Keratinocyte (primary cell): ENCODE data around the gene POMT1. TPM values are rescaled to one million over a fixed set of nuclear protein-coding genes. Genes with fewer than 3 reads are reported as not detected.

Source experiments
- DNase-seq: peaks from one replicate; pipeline ENCODE4 v3.0.0-alpha.2; 2011; ENCODE audit warnings: low read depth, missing footprints, low spot score
- FAIRE-seq: peaks from 2 replicates; lab custom pipeline; 2011; peaks lifted over from hg19 to GRCh38; lab: Jason Lieb, UNC
- H2AFZ ChIP-seq: 2 replicates; pipeline ENCODE4 v1.6.0; 2012; ENCODE audit warnings: low read length, control low read depth, inconsistent platforms; ENCODE audit not compliant: control insufficient read depth
- H3K27ac ChIP-seq: 2 replicates; pipeline ENCODE4 v1.5.1; 2011; ENCODE audit warnings: low read length; ENCODE audit not compliant: control insufficient read depth, insufficient read depth
- H3K27me3 ChIP-seq: 3 replicates; pipeline ENCODE4 v1.6.0; 2011; ENCODE audit warnings: low read length; ENCODE audit not compliant: control insufficient read depth, insufficient read depth; ENCODE audit errors: extremely low read depth
- H3K36me3 ChIP-seq, 2 experiments: 2 replicates in 1 of 2; 3 replicates in 1 of 2; pipeline ENCODE4 v1.5.1; 2011; ENCODE audit warnings: low read length in 2 of 2, mild to moderate bottlenecking in 1 of 2; ENCODE audit not compliant: control insufficient read depth in 2 of 2, insufficient read depth in 2 of 2; ENCODE audit errors: extremely low read depth in 1 of 2
- H3K4me1 ChIP-seq: 3 replicates; pipeline ENCODE4 v1.5.1; 2011; ENCODE audit warnings: low read length; ENCODE audit not compliant: control insufficient read depth, insufficient read depth; ENCODE audit errors: extremely low read depth
- H3K4me2 ChIP-seq: 3 replicates; pipeline ENCODE4 v1.6.0; 2011; ENCODE audit warnings: low read depth, low read length; ENCODE audit not compliant: control insufficient read depth, insufficient read depth; ENCODE audit errors: extremely low read depth
- H3K4me3 ChIP-seq, 3 experiments: fragments of 200-600 bp in 1 of 3; sonication (generic) in 1 of 3; 2 replicates in 2 of 3; 3 replicates in 1 of 3; pipeline ENCODE4 v1.5.1; 2011 to 2016; ENCODE audit warnings: low read length in 3 of 3, mild to moderate bottlenecking in 3 of 3, control low read depth in 2 of 3, inconsistent platforms in 1 of 3, low read depth in 1 of 3, mixed read lengths in 1 of 3, mixed run types in 1 of 3, moderate library complexity in 1 of 3; ENCODE audit not compliant: control insufficient read depth in 2 of 3, insufficient read depth in 2 of 3; ENCODE audit errors: extremely low read depth in 1 of 3
- H3K79me2 ChIP-seq: 2 replicates; pipeline ENCODE4 v1.6.0; 2012; ENCODE audit warnings: low read length; ENCODE audit not compliant: control insufficient read depth, insufficient read depth
- H3K9ac ChIP-seq: 3 replicates; pipeline ENCODE4 v1.6.0; 2011; ENCODE audit warnings: low read length; ENCODE audit not compliant: control insufficient read depth, insufficient read depth; ENCODE audit errors: extremely low read depth
- H3K9me1 ChIP-seq: 3 replicates; pipeline ENCODE4 v1.6.0; 2011; ENCODE audit warnings: low read length; ENCODE audit not compliant: control insufficient read depth, insufficient read depth; ENCODE audit errors: extremely low read depth
- H3K9me3 ChIP-seq: 2 replicates; pipeline ENCODE4 v1.5.1; 2012; ENCODE audit warnings: low read depth, low read length; ENCODE audit not compliant: control insufficient read depth
- H4K20me1 ChIP-seq: 3 replicates; pipeline ENCODE4 v1.6.0; 2011; ENCODE audit warnings: low read length; ENCODE audit not compliant: control insufficient read depth, insufficient read depth; ENCODE audit errors: extremely low read depth
- CTCF ChIP-seq, 3 experiments: IDR thresholded peaks in 1 of 3; conservative IDR thresholded peaks in 1 of 3; optimal IDR thresholded peaks in 1 of 3; 2 replicates in 2 of 3; 3 replicates in 1 of 3; pipeline versions ENCODE3 to v1.5.1; 2011; ENCODE audit warnings: low read length in 3 of 3, mild to moderate bottlenecking in 3 of 3, moderate library complexity in 2 of 3, control low read depth in 1 of 3, inconsistent platforms in 1 of 3; ENCODE audit not compliant: insufficient read depth in 2 of 3; ENCODE audit errors: extremely low read depth in 1 of 3
- EZH2 ChIP-seq: IDR thresholded peaks from one replicate; pipeline ENCODE4 v1.6.1; 2012; ENCODE audit warnings: inconsistent platforms, mild to moderate bottlenecking, low read length, moderate library complexity
- dilution Hi-C: fragments of 300-500 bp; cut with MboI; formaldehyde crosslinking; loops from one replicate; pipeline ENCODE4 v1.7.0; 2020; ENCODE audit warnings: low sequenced_read_pairs; ENCODE audit not compliant: extremely low pct_ligation_motif_present
- polyA plus RNA-seq, 5 experiments: library from polyadenylated mRNA; depleted of rRNA in 3 of 5; stranded (reverse) in 3 of 5; stranded (forward) in 1 of 5; unstranded in 1 of 5; fragments of >200 nt; gene quantifications; 1 replicate in 1 of 5; 2 replicates in 3 of 5; 3 replicates in 1 of 5; pipeline versions ENCODE4 v1.2.1 to v1.2.3, GENCODE V29; 2011 to 2012; ENCODE audit warnings: missing spikeins in 2 of 5, low read depth in 1 of 5, low replicate concordance in 1 of 5

The POMT1 gene
- polyA plus RNA-seq, 1 donor (not counting 4 experiments of a cell fraction or from before 2014, with no cell fraction given): 10.3 TPM

- DNase-seq (no peak), FAIRE-seq (no peak)
- Histone ChIP-seq H3K9me3 (no peaks in the 10 kb centered on the region), H2AFZ (no peak overlapping the region), H3K9me1 (no peaks in the 10 kb centered on the region), H3K79me2 (no peaks in the 10 kb centered on the region), H3K36me3 (no peaks in the 10 kb centered on the region), H3K4me1 (no peaks in the 10 kb centered on the region), H3K4me3 (no peak overlapping the region), H3K27me3 (peaks cover 34% of the 10 kb centered on the region), H3K4me2 (no peak overlapping the region), H3K9ac (no peak overlapping the region), H4K20me1 (no peaks in the 10 kb centered on the region), H3K27ac (no peak overlapping the region)
- dilution Hi-C loops: no loop called here
- TF ChIP-seq CTCF (optimal IDR thresholded peaks at IDR 0.05 in 1 of 3, IDR thresholded peaks at IDR 0.05 in 1 of 3, conservative IDR thresholded peaks at IDR 0.05 in 1 of 3; ENCODE audit: extremely low read depth in 1 of 3, insufficient read depth in 2 of 3, low read length in 3 of 3) (no peak), EZH2 (peak; percentile 82)
Observed at GRCh38 chr9:131554843-131555351, 52.2 kb downstream of the POMT1 start.

GRCh38 chr9:131555841-131556673 is 53.3 kb downstream of the POMT1 start:
- Histone ChIP-seq H3K9ac (no peak overlapping the region), H3K4me2 (no peak overlapping the region), H3K27ac (no peak overlapping the region), H2AFZ (no peak overlapping the region), H3K36me3 (no peaks in the 10 kb centered on the region), H3K4me1 (no peaks in the 10 kb centered on the region), H3K27me3 (peaks cover 34% of the 10 kb centered on the region), H3K9me3 (no peaks in the 10 kb centered on the region), H3K79me2 (no peaks in the 10 kb centered on the region), H4K20me1 (no peaks in the 10 kb centered on the region), H3K4me3 (no peak overlapping the region), H3K9me1 (no peaks in the 10 kb centered on the region)
- TF ChIP-seq EZH2 (no peak), CTCF (optimal IDR thresholded peaks at IDR 0.05 in 1 of 3, IDR thresholded peaks at IDR 0.05 in 1 of 3, conservative IDR thresholded peaks at IDR 0.05 in 1 of 3; ENCODE audit: extremely low read depth in 1 of 3, insufficient read depth in 2 of 3, low read length in 3 of 3) (no peak)
- FAIRE-seq (no peak), DNase-seq (no peak)
- dilution Hi-C loops: no loop called here
